Hepatocyte (in vitro differentiated cells): ENCODE results near the gene NDC1.

Source experiments
- EZH2 ChIP-seq: fragments of 200-600 bp; sonication (generic); IDR thresholded peaks from 2 replicates; pipeline ENCODE4 v1.6.1; 2016; ENCODE audit warnings: antibody characterized with exemption, mild to moderate bottlenecking, borderline replicate concordance
- EZH2phosphoT487 ChIP-seq: fragments of 200-600 bp; sonication (generic); IDR thresholded peaks from one replicate; pipeline ENCODE4 v1.6.1; 2018; ENCODE audit warnings: antibody characterized with exemption, mild to moderate bottlenecking, low read depth, moderate library complexity; ENCODE audit not compliant: unreplicated experiment, severe bottlenecking
- TF ChIP-seq, protein P1 (sequence below): fragments of 200-600 bp; sonication (generic); IDR thresholded peaks from 2 replicates; pipeline ENCODE4 v1.5.1; 2016; ENCODE audit warnings: antibody characterized with exemption, mild to moderate bottlenecking; ENCODE audit not compliant: poor library complexity

DNA sequence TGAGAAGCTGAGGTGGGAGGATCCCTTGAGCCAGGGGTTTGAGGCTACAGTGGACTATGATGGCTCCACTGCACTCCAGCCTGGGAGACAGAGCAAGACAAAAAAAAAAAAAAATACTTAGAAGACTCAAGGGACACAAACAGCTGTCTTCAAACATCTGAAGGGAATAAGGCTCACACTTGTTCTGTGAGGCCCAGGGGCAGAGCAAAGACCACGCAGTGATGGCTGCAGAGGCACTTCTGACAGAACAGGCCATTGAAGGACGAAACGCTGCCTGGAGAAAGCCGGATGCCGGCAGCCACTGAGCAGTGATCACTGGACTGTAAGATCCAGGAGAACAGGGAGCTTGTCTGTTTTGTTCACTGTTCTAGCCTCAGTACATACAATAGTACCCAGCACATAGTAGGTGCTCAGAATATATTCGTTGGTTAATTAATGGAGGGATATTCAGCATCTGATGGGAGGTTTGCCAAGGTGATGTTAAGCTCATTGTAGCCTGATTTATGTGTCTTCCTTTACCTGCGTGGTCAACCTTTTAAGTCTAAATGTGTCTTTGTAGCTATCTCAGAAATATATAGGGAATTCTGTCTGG, 12.1 kb upstream of the NDC1 start:
- TF ChIP-seq, protein P1, sequence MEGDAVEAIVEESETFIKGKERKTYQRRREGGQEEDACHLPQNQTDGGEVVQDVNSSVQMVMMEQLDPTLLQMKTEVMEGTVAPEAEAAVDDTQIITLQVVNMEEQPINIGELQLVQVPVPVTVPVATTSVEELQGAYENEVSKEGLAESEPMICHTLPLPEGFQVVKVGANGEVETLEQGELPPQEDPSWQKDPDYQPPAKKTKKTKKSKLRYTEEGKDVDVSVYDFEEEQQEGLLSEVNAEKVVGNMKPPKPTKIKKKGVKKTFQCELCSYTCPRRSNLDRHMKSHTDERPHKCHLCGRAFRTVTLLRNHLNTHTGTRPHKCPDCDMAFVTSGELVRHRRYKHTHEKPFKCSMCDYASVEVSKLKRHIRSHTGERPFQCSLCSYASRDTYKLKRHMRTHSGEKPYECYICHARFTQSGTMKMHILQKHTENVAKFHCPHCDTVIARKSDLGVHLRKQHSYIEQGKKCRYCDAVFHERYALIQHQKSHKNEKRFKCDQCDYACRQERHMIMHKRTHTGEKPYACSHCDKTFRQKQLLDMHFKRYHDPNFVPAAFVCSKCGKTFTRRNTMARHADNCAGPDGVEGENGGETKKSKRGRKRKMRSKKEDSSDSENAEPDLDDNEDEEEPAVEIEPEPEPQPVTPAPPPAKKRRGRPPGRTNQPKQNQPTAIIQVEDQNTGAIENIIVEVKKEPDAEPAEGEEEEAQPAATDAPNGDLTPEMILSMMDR, result no peak
- no peak for TF ChIP-seq EZH2
- TF ChIP-seq EZH2phosphoT487, result no peak
